MM.1S (cell line): ENCODE measurements around the gene EPHA6.

Experiments used
- DNase-seq: peaks from one replicate; pipeline ENCODE4 v3.0.0-alpha.2; 2015
- H2AFZ ChIP-seq: fragments of 300-600 bp; sonication (generic); 2 replicates; pipeline ENCODE4 v1.6.0; 2016; ENCODE audit warnings: antibody characterized with exemption, low read length
- H3F3A ChIP-seq: fragments of 300-600 bp; sonication (generic); 2 replicates; pipeline ENCODE4 v1.6.1; 2016; ENCODE audit warnings: mild to moderate bottlenecking, antibody characterized with exemption, low read length, moderate library complexity, mixed read lengths; ENCODE audit not compliant: insufficient read depth
- H3K27ac ChIP-seq: fragments of 300-600 bp; sonication (generic); 2 replicates; pipeline ENCODE4 v1.5.1; 2016; ENCODE audit warnings: mild to moderate bottlenecking, low read length
- H3K27me3 ChIP-seq: fragments of 300-600 bp; sonication (generic); replicated peaks from 2 replicates; pipeline ENCODE4 v1.6.0; 2016; ENCODE audit warnings: low read length; ENCODE audit not compliant: insufficient read depth
- H3K36me3 ChIP-seq: fragments of 300-600 bp; sonication (generic); replicated peaks from 2 replicates; pipeline ENCODE4 v1.6.1; 2016; ENCODE audit warnings: mild to moderate bottlenecking, low read length, mixed read lengths; ENCODE audit not compliant: insufficient read depth
- H3K4me1 ChIP-seq: fragments of 300-600 bp; sonication (generic); 2 replicates; pipeline ENCODE4 v1.6.1; 2016; ENCODE audit warnings: low read length, mixed read lengths
- H3K4me2 ChIP-seq: fragments of 300-600 bp; sonication (generic); 2 replicates; pipeline ENCODE4 v1.6.0; 2016; ENCODE audit warnings: low read depth, low read length
- H3K4me3 ChIP-seq: fragments of 300-600 bp; sonication (generic); 2 replicates; pipeline ENCODE4 v1.5.1; 2016; ENCODE audit warnings: low read length, mixed read lengths
- H3K79me2 ChIP-seq: fragments of 300-600 bp; sonication (generic); 2 replicates; pipeline ENCODE4 v1.6.1; 2016; ENCODE audit warnings: mixed run types, low read length, mixed read lengths
- H3K9ac ChIP-seq: fragments of 300-600 bp; sonication (generic); 2 replicates; pipeline ENCODE4 v1.6.1; 2016; ENCODE audit warnings: low read length, mixed read lengths
- H3K9me2 ChIP-seq: fragments of 300-600 bp; sonication (generic); replicated peaks from 2 replicates; pipeline ENCODE4 v1.6.1; 2016; ENCODE audit warnings: mild to moderate bottlenecking, low read length, mixed read lengths; ENCODE audit not compliant: insufficient read depth
- H3K9me3 ChIP-seq: fragments of 300-600 bp; sonication (generic); replicated peaks from 2 replicates; pipeline ENCODE4 v1.6.1; 2016; ENCODE audit warnings: mild to moderate bottlenecking, low read length, mixed read lengths; ENCODE audit not compliant: insufficient read depth
- H4K20me1 ChIP-seq: fragments of 300-600 bp; sonication (generic); 2 replicates; pipeline ENCODE4 v1.6.1; 2016; ENCODE audit warnings: mild to moderate bottlenecking, low read length, moderate library complexity, mixed read lengths; ENCODE audit not compliant: insufficient read depth
- CTCF ChIP-seq: fragments of 300-600 bp; sonication (generic); IDR thresholded peaks from 2 replicates; pipeline ENCODE4 v1.5.1; 2016; ENCODE audit warnings: antibody characterized with exemption, low read length, mixed read lengths
- EZH2 ChIP-seq: fragments of 300-600 bp; sonication (generic); optimal IDR thresholded peaks from 2 replicates; pipeline ENCODE3; 2017; ENCODE audit warnings: low read depth, mild to moderate bottlenecking, antibody characterized with exemption, low read length, mixed read lengths
- EZH2phosphoT487 ChIP-seq: fragments of 300-600 bp; sonication (generic); IDR thresholded peaks from 2 replicates; pipeline ENCODE4 v1.6.1; 2018; ENCODE audit warnings: antibody characterized with exemption, low read length

Gene EPHA6

GRCh38 chr3:97680210-97680609 is 865.8 kb downstream of the EPHA6 start:
- TF ChIP-seq EZH2phosphoT487 (no peak), EZH2 (no peak), CTCF (no peak)
- DNase-seq, result no peak

DNA sequence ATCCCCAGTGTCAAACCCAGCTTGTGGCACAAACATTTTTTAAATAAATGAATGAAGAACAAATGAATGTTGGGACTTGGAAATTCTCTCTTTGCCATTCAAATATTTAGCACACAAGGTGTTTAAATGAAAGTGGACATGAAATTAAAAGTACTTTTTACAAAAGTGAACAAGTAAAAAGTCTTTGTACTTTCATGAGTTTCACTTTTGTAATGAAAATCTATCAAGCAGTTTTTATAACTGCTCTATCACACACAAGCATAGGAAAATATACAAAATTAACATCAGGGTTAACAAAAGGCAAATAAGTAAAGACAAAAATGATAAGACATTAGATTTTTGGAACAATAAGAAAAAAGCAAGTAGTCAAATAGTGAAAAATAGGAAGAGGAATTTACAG is 866.3 kb downstream of the EPHA6 start:
- H3K9ac ChIP-seq, result no peak overlapping the region
- DNase-seq, result no peak
- no peaks in the 10 kb centered on the region for H3K27me3 ChIP-seq
- no peak overlapping the region for H2AFZ ChIP-seq
- no peaks in the 10 kb centered on the region for H4K20me1 ChIP-seq
- no peak overlapping the region for H3K27ac ChIP-seq
- H3K9me2 ChIP-seq, result no peaks in the 10 kb centered on the region
- no peaks in the 10 kb centered on the region for H3K4me1 ChIP-seq
- H3K4me3 ChIP-seq, result no peak overlapping the region
- H3K4me2 ChIP-seq, result no peak overlapping the region
- no peaks in the 10 kb centered on the region for H3K9me3 ChIP-seq
- TF ChIP-seq EZH2phosphoT487 (no peak), EZH2 (no peak), CTCF (no peak)
- no peaks in the 10 kb centered on the region for H3F3A ChIP-seq
- no peaks in the 10 kb centered on the region for H3K79me2 ChIP-seq
- H3K36me3 ChIP-seq, result no peaks in the 10 kb centered on the region

More at GRCh38 chr3:97680210-97680609, 865.8 kb downstream of the EPHA6 start:
- Histone ChIP-seq H2AFZ (no peak overlapping the region), H3K4me1 (no peaks in the 10 kb centered on the region), H3F3A (no peaks in the 10 kb centered on the region), H3K9ac (no peak overlapping the region), H3K9me2 (no peaks in the 10 kb centered on the region), H3K9me3 (no peaks in the 10 kb centered on the region), H3K4me3 (no peak overlapping the region), H3K79me2 (no peaks in the 10 kb centered on the region), H3K27me3 (no peaks in the 10 kb centered on the region), H3K36me3 (no peaks in the 10 kb centered on the region), H3K27ac (no peak overlapping the region), H3K4me2 (no peak overlapping the region), H4K20me1 (no peaks in the 10 kb centered on the region)

GRCh38 chr3:97684490-97684889 is 870.1 kb downstream of the EPHA6 start:
- no peaks in the 10 kb centered on the region for H4K20me1 ChIP-seq
- no peak overlapping the region for H3K4me2 ChIP-seq
- no peak for DNase-seq
- H3K36me3 ChIP-seq, result no peaks in the 10 kb centered on the region
- H3K27me3 ChIP-seq, result no peaks in the 10 kb centered on the region
- H2AFZ ChIP-seq, result no peak overlapping the region
- H3K4me3 ChIP-seq, result no peak overlapping the region
- H3K9me2 ChIP-seq, result no peaks in the 10 kb centered on the region
- H3K4me1 ChIP-seq, result no peaks in the 10 kb centered on the region
- TF ChIP-seq CTCF, result no peak
- TF ChIP-seq EZH2phosphoT487, result no peak
- TF ChIP-seq EZH2, result no peak
- no peaks in the 10 kb centered on the region for H3F3A ChIP-seq
- H3K27ac ChIP-seq, result no peak overlapping the region
- H3K79me2 ChIP-seq, result no peaks in the 10 kb centered on the region
- H3K9me3 ChIP-seq, result no peaks in the 10 kb centered on the region
- H3K9ac ChIP-seq, result no peak overlapping the region
